ENCODE results near the gene CDKN2D. TPM values are rescaled to one million over a fixed set of nuclear protein-coding genes. Genes with fewer than 3 reads are reported as not detected.
A peak's percentile ranks its signal among the peaks of the same experiment; 100 is the strongest.
"Not testable (repeated sequence)": the region's sequence is repeated elsewhere in the genome, so short reads cannot be mapped to it uniquely, and the experiment has no call there.

CDKN2D gene
- total RNA-seq, 2 donors from 2014 or later, result 3.7 to 8.2 TPM

DNA sequence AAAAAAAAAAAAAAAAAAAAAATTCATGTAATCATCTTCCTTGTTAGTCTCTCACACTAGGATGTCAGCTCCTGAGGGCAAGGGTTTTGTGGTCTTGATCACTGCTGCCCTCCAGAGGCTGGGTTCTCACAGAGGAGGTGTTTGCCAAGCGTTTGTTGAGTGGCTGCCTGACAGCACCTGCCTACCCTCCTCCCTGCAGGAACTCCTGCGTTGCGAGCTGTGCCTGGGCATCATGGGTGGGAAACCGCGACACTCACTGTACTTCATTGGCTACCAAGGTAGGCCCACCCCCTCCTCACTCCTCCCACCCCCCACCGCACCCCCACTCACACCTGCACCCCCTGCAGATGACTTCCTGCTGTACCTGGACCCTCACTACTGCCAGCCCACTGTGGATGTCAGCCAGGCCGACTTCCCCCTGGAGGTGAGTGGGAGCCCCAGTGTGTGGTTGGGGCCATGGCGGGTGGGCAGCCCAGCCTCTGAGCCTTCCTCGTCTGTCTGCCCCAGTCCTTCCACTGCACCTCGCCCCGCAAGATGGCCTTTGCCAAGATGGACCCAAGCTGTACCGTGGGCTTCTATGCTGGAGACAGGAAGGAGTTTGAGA is 17.0 kb downstream of the CDKN2D start:
- Histone ChIP-seq H3K27ac (no peak overlapping the region), H3K36me3 (peaks cover 8 to 18% of the 10 kb centered on the region in 2 donors), H3K4me1 (replicated peaks) (no peaks in the 10 kb centered on the region), H3K4me3 (no peak overlapping the region), H3K27me3 (replicated peaks; ENCODE audit: insufficient read depth) (no peaks in the 10 kb centered on the region), H3K9me3 (no peaks in the 10 kb centered on the region)
- TF ChIP-seq, protein P1, sequence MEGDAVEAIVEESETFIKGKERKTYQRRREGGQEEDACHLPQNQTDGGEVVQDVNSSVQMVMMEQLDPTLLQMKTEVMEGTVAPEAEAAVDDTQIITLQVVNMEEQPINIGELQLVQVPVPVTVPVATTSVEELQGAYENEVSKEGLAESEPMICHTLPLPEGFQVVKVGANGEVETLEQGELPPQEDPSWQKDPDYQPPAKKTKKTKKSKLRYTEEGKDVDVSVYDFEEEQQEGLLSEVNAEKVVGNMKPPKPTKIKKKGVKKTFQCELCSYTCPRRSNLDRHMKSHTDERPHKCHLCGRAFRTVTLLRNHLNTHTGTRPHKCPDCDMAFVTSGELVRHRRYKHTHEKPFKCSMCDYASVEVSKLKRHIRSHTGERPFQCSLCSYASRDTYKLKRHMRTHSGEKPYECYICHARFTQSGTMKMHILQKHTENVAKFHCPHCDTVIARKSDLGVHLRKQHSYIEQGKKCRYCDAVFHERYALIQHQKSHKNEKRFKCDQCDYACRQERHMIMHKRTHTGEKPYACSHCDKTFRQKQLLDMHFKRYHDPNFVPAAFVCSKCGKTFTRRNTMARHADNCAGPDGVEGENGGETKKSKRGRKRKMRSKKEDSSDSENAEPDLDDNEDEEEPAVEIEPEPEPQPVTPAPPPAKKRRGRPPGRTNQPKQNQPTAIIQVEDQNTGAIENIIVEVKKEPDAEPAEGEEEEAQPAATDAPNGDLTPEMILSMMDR (IDR thresholded peaks at IDR 0.05), result peak in 1 of 4 experiments; percentile 21
- TF ChIP-seq POLR2AphosphoS5 (IDR thresholded peaks at IDR 0.05) (no peak), POLR2A (IDR thresholded peaks at IDR 0.05) (no peak)
- no peak for DNase-seq (ENCODE audit: low spot score)
- intact Hi-C loops (cut with DNase I), result no loop called here
- 95% methylated on average over 10 of the region's 12 CpGs for WGBS

DNA sequence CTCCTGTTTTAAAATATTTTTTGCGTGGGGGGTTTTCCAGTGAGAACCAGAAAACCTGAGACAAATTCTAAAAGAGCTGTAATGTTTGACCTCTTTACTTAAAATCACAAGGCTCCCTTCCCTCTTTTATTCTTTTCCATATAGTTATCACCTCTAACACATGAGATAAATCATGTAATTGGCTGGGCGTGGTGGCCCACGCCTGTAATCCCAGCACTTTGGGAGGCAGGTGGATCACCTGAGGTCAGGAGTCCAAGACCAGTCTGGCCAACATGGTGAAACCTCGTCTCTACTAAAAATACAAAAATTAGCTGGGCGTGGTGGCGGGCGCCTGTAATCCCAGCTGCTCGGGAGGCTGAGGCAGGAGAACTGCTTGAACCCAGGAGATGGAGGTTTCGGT is 17.8 kb downstream of the CDKN2D start:
- H3K4me1 ChIP-seq (replicated peaks); H3K27me3 ChIP-seq (replicated peaks; ENCODE audit: insufficient read depth); DNase-seq (ENCODE audit: low spot score); H3K4me3 ChIP-seq; H3K9me3 ChIP-seq; intact Hi-C loops (cut with DNase I); H3K27ac ChIP-seq: not testable (repeated sequence)
- H3K36me3 ChIP-seq, result peaks cover 8 to 20% of the 10 kb centered on the region in 2 donors
- WGBS, result 92% methylated on average over 9 of the region's 9 CpGs

DNA sequence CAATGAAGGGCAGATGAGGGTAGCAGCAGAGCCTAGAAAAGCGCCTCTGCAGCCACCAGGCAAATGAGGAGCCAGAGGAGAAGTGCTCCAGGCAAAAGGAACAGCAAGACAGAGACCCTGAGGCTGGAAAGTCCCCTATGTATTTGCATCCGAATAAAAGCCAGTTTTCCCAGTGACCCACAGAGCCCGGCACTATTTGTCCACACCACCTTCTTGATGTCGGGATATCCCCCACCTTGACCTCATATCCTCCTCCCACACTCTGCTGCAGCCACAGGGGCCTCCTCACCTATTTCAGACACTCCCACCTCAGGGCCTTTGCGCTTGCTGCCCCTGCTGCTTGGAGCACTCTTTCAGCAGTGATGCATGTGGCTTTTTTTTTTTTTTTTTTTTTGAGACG is 18.4 kb downstream of the CDKN2D start:
- H3K9me3 ChIP-seq, result no peaks in the 10 kb centered on the region
- no peak for DNase-seq (ENCODE audit: low spot score)
- intact Hi-C loops (cut with DNase I), result no loop called here
- no peak overlapping the region for H3K27ac ChIP-seq
- H3K4me3 ChIP-seq, result no peak overlapping the region
- TF ChIP-seq POLR2AphosphoS5 (IDR thresholded peaks at IDR 0.05) (no peak), POLR2A (IDR thresholded peaks at IDR 0.05) (no peak)
- TF ChIP-seq, protein P1 (IDR thresholded peaks at IDR 0.05), result no peak
- no peaks in the 10 kb centered on the region for H3K27me3 ChIP-seq (replicated peaks; ENCODE audit: insufficient read depth)
- 90% methylated on average over 6 of the region's 6 CpGs for WGBS
- H3K4me1 ChIP-seq (replicated peaks), result no peaks in the 10 kb centered on the region
- H3K36me3 ChIP-seq, result peaks cover 8 to 20% of the 10 kb centered on the region in 2 donors

DNA sequence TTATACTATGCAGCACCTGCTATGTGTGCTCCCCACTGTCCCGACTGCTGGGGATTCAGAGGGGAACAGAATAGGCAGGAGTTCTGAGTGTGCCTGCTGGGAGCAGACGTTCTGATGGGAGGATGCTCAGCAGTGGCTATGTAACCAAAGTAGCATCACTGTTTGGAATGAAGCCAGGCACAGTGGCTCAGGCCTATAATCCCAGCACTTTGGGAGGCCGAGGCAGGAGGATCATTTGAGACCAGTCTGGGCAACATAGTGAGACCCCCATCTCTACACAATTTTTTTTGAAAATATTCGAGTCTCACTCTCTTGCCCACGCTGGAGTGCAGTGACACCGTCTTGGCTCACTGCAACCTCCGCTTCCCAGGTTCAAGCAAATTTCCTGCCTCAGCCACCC is 19.0 kb downstream of the CDKN2D start:
- DNase-seq (ENCODE audit: low spot score), result no peak
- no peak for TF ChIP-seq POLR2AphosphoS5 (IDR thresholded peaks at IDR 0.05)
- TF ChIP-seq POLR2A (IDR thresholded peaks at IDR 0.05), result no peak
- TF ChIP-seq, protein P1 (IDR thresholded peaks at IDR 0.05), result no peak
- Histone ChIP-seq H3K36me3 (peaks cover 8 to 20% of the 10 kb centered on the region in 2 donors), H3K27ac (no peak overlapping the region), H3K27me3 (replicated peaks; ENCODE audit: insufficient read depth) (no peaks in the 10 kb centered on the region), H3K4me1 (replicated peaks) (peaks cover 2% of the 10 kb centered on the region), H3K4me3 (no peak overlapping the region), H3K9me3 (no peaks in the 10 kb centered on the region)
- intact Hi-C loops (cut with DNase I), result no loop called here
- 82% methylated on average over 7 of the region's 7 CpGs for WGBS

DNA sequence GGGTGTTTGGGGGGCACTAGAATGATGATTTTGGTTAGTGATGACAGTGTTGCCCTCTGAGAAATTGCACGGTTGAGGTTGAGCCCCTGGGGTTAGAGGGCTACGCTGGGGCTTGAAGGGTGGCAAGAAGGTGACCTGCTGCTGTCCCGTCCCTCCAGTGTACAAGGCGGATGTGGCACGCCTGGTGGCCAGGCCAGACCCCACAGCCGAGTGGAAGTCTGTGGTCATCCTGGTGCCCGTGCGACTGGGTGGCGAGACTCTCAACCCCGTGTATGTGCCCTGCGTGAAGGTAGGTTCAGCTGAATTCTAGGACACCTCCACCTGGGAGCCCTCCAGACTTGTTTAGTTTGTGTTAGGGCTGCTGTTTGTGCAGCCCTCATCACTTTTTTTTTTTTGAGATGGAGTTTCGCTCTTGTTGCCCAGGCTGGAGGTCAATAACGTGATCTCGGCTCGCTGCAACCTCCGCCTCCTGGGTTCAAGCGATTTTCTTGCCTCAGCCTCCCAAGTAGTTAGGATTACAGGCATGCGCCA is 20.0 kb downstream of the CDKN2D start:
- Histone ChIP-seq H3K27me3 (replicated peaks; ENCODE audit: insufficient read depth) (no peaks in the 10 kb centered on the region), H3K4me3 (no peak overlapping the region), H3K4me1 (replicated peaks) (peaks cover 4% of the 10 kb centered on the region), H3K9me3 (no peaks in the 10 kb centered on the region), H3K36me3 (peaks cover 8 to 20% of the 10 kb centered on the region in 2 donors), H3K27ac (no peak overlapping the region)
- TF ChIP-seq, protein P1 (IDR thresholded peaks at IDR 0.05), result no peak
- 94% methylated on average over 18 of the region's 18 CpGs for WGBS
- intact Hi-C loops (cut with DNase I), result no loop called here
- DNase-seq (ENCODE audit: low spot score), result no peak

All from prostate gland (tissue), 2 donors.